Fibroblast of villous mesenchyme (primary cell): ENCODE results near the gene BTBD9. TPM values are rescaled to one million over a fixed set of nuclear protein-coding genes. Genes with fewer than 3 reads are reported as not detected.

Experiments
- DNase-seq: peaks from one replicate; pipeline ENCODE4 v3.0.0-alpha.2; 2010; ENCODE audit warnings: low read depth
- H3K4me3 ChIP-seq: 2 replicates; pipeline ENCODE4 v1.5.1; 2011; ENCODE audit warnings: low read depth, mild to moderate bottlenecking, low read length
- total RNA-seq: library from RNA; depleted of rRNA; stranded (reverse); fragments of >200 nt; gene quantifications from 2 replicates; pipeline ENCODE4 v1.2.3, GENCODE V29; 2012
- TF ChIP-seq, protein P1 (sequence below): IDR thresholded peaks from 2 replicates; pipeline ENCODE4 v1.5.1; 2012; ENCODE audit warnings: low read depth, mild to moderate bottlenecking, low read length; ENCODE audit not compliant: insufficient read depth

BTBD9 gene
- total RNA-seq, 1 donor: 12.1 TPM

DNA sequence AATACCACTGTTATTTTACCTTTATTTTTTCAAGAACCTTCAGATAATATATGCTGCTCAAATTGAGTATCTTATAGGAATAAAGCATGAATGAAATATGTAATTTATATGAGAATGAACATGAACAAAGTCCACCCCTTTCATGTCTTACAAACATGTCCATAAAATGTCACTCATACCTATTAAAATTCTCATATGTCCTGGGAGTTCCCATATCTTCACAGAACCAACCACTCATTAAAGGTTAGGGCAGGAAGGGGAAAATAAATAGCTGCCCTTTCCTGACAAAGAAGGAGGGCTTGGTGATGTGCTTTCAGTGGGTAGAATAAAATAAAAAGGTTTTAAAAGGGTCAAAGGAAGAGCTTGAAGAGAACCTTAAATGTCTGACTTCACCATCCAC, 125.3 kb downstream of the BTBD9 start:
- no peak for DNase-seq
- H3K4me3 ChIP-seq: no peak overlapping the region
- TF ChIP-seq, protein P1, sequence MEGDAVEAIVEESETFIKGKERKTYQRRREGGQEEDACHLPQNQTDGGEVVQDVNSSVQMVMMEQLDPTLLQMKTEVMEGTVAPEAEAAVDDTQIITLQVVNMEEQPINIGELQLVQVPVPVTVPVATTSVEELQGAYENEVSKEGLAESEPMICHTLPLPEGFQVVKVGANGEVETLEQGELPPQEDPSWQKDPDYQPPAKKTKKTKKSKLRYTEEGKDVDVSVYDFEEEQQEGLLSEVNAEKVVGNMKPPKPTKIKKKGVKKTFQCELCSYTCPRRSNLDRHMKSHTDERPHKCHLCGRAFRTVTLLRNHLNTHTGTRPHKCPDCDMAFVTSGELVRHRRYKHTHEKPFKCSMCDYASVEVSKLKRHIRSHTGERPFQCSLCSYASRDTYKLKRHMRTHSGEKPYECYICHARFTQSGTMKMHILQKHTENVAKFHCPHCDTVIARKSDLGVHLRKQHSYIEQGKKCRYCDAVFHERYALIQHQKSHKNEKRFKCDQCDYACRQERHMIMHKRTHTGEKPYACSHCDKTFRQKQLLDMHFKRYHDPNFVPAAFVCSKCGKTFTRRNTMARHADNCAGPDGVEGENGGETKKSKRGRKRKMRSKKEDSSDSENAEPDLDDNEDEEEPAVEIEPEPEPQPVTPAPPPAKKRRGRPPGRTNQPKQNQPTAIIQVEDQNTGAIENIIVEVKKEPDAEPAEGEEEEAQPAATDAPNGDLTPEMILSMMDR: no peak

DNA sequence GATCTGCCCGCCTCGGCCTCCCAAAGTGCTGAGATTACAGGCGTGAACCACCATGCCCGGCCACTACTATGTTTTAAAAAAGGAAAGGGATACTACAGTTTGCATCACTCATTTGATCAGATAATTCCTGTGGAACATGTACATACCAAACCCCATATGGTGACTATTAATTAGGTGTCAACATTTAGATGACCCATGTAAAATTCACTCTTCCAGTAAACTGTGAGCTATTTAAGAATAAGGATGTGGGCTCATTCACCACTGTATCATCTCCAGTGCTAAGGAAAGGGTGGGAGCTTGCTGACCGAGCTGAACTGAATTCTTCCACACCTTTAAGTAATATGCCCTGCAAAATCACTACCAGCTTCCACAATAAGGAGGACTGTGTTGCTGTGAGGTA, 127.5 kb downstream of the BTBD9 start:
- no peak overlapping the region for H3K4me3 ChIP-seq
- DNase-seq: no peak
- TF ChIP-seq, protein P1: no peak

DNA sequence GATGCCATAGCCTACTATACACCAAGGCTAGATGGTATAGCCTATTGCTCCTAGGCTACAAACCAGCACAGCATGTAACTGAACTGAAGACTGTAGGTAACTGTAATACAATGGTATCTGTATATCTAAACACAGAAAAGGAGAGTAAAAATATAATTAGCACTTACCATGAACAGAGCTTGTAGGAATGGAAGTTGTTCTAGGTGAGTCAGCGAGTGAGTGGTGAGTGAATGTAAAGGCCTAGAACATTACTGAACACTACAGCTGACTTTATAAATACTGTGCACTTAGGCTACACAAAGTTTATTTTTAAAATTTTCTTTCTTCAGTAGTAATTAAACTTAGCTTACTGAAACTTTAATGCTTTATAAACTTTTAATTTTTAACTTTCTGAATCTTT, 129.5 kb downstream of the BTBD9 start:
- TF ChIP-seq, protein P1: no peak
- no peak overlapping the region for H3K4me3 ChIP-seq

DNA sequence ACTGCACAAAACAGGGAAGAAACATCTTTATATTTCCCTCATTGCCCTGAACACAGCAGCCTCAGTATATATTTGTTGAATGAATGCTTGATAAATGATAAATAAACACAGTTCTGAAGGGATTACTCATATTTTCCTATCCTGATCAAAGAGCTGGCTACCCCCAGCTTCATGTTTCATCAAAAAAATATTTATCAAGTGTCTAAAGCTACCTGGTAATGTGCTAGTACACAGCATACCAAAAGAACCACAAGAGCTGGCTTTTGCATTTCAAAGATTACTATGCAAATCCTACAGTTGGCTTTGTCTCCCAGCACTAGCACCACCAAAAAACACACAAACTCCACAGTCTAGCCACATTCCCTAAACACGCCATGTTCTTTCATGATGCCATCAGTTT, 130.0 kb downstream of the BTBD9 start:
- TF ChIP-seq, protein P1: no peak
- peak; percentile 40 for DNase-seq
- H3K4me3 ChIP-seq: no peak overlapping the region

More for the DNA sequence above, 129.5 kb downstream of the BTBD9 start:
- DNase-seq: no peak

DNA sequence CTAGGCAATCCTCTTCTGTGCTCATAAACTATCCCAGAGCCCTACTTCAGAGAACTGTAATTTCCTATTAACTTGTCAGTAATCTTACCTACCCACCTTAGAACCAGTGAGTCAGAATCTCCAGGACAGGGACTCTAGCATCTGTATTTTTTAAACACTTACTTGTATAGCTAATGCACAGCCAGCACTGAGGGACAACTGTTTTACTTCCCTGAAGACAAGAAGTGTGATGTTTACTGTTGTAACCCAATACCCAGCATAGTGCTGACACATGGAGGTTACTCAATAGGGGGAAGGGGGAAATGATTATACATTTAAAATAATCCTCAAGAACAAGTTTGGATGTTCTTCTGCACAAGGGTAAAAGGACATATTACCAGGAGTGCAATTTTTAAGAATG, 130.8 kb downstream of the BTBD9 start:
- DNase-seq: peak; percentile 73

DNA sequence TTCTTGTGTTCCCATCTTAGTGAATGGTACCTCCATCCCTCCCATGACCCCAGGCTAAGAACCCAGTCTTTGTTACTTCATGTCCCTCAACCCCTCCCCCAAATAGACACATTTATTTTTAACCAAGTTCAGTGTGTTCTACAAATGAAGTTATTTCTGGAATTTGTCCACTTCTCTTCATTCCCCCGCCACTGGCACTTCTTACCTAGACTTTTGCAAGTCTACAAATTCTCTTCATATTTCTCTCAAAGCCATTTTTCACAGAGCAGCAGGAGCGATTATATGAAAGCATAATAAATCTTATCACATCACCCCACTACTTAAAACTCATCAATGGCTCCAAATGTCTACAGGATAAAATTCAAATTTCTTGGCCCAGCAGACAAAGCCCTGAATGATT, 131.4 kb downstream of the BTBD9 start:
- TF ChIP-seq, protein P1: no peak
- no peak for DNase-seq

More for the DNA sequence above, 130.8 kb downstream of the BTBD9 start:
- no peak overlapping the region for H3K4me3 ChIP-seq
- TF ChIP-seq, protein P1: no peak

DNA sequence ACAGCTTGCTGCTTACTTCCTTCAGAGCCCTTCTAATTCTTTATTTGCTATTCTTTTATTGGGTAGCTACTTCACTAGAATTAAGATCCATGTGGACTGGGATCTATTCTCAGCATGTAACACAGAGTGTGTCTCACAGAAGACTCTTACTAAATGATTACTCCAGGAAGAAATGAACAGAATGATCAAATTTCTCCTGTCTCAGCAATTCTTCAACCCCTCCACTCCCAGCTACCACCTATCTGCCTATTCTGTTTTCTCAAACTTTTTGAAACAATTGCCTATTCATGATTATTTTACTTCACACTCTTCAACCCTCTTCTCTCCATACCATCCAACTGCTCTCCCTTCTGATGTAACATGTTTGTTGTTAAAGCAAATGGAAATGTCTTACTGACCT, 132.6 kb downstream of the BTBD9 start:
- no peak for DNase-seq
- TF ChIP-seq, protein P1: no peak
- no peak overlapping the region for H3K4me3 ChIP-seq

More for the DNA sequence above, 131.4 kb downstream of the BTBD9 start:
- no peak overlapping the region for H3K4me3 ChIP-seq
